ENCODE measurements around the gene ASTL. TPM values are rescaled to one million over a fixed set of nuclear protein-coding genes. Genes with fewer than 3 reads are reported as not detected.

The ASTL gene
- total RNA-seq, 1 donor from 2014 or later = not detected

GRCh38 chr2:96181529-96181928, 43.2 kb upstream of the ASTL start:
- Histone ChIP-seq H3K36me3 (peaks cover 30% of the 10 kb centered on the region), H3K4me1 (no peaks in the 10 kb centered on the region), H3K27me3 (no peaks in the 10 kb centered on the region), H3K27ac (no peak overlapping the region), H3K4me3 (no peak overlapping the region), H3K9me3 (no peaks in the 10 kb centered on the region)
- intact Hi-C loops (cut with DNase I) = no loop called here
- DNase-seq (no peak), ATAC-seq (no peak)
- TF ChIP-seq CTCF (IDR thresholded peaks at IDR 0.05) = no peak

- intact Hi-C loops (cut with DNase I) = no loop called here
- H3K4me3 ChIP-seq = no peak overlapping the region
- H3K27me3 ChIP-seq = no peaks in the 10 kb centered on the region
- TF ChIP-seq CTCF (IDR thresholded peaks at IDR 0.05) = no peak
- peaks cover 20% of the 10 kb centered on the region for H3K36me3 ChIP-seq
- no peak overlapping the region for H3K27ac ChIP-seq
- DNase-seq = no peak
- no peaks in the 10 kb centered on the region for H3K9me3 ChIP-seq
- no peak for ATAC-seq
- H3K4me1 ChIP-seq = no peaks in the 10 kb centered on the region
Observed at GRCh38 chr2:96180521-96180920, 42.2 kb upstream of the ASTL start.

GRCh38 chr2:96180002-96180401, 41.7 kb upstream of the ASTL start:
- DNase-seq (no peak), ATAC-seq (no peak)
- Histone ChIP-seq H3K4me1 (no peaks in the 10 kb centered on the region), H3K4me3 (no peak overlapping the region), H3K9me3 (no peaks in the 10 kb centered on the region), H3K36me3 (peaks cover 15% of the 10 kb centered on the region), H3K27me3 (no peaks in the 10 kb centered on the region), H3K27ac (no peak overlapping the region)
- TF ChIP-seq CTCF (IDR thresholded peaks at IDR 0.05) = no peak
- intact Hi-C loops (cut with DNase I) = no loop called here

- TF ChIP-seq CTCF (IDR thresholded peaks at IDR 0.05) = no peak
- H3K4me1 ChIP-seq = no peaks in the 10 kb centered on the region
- no peaks in the 10 kb centered on the region for H3K36me3 ChIP-seq
- intact Hi-C loops (cut with DNase I) = no loop called here
- no peak overlapping the region for H3K27ac ChIP-seq
- DNase-seq (no peak), ATAC-seq (no peak)
- H3K4me3 ChIP-seq = no peak overlapping the region
- no peaks in the 10 kb centered on the region for H3K27me3 ChIP-seq
- no peaks in the 10 kb centered on the region for H3K9me3 ChIP-seq
Observed at GRCh38 chr2:96176661-96177060, 38.4 kb upstream of the ASTL start.

GRCh38 chr2:96175951-96176350, 37.6 kb upstream of the ASTL start:
- no peak for TF ChIP-seq CTCF (IDR thresholded peaks at IDR 0.05)
- Histone ChIP-seq H3K27ac (no peak overlapping the region), H3K4me1 (no peaks in the 10 kb centered on the region), H3K36me3 (no peaks in the 10 kb centered on the region), H3K4me3 (no peak overlapping the region), H3K27me3 (no peaks in the 10 kb centered on the region), H3K9me3 (no peaks in the 10 kb centered on the region)
- ATAC-seq (no peak), DNase-seq (no peak)
- intact Hi-C loops (cut with DNase I) = no loop called here
